ENCODE measurements around the gene STEAP4. TPM values are rescaled to one million over a fixed set of nuclear protein-coding genes. Genes with fewer than 3 reads are reported as not detected.

Gene STEAP4
- polyA plus RNA-seq, 2 of the 4 experiments (the other 2 are of a cell fraction): not detected

DNA sequence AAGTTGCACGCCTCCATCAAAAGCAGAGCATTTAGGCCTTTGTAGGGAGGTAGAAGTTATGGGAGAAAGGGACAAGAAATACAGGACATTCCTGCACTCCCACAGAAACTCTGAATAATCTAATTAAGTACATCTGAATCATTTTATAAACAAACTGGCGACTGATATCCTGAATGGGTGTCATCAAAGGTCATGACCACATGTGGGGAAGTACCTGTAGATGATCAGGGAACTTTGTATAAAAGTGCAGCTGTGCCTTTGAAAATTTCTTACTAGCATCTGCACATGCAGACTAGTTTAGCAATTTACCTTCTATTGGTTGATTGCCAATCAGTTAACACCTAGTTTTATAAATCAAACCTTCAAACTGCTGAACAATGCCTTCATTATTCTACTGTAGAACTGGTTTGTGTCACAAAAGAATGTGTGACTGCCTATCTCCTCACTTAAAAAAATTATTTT, 17.1 kb downstream of the STEAP4 start:
- no peak overlapping the region for H3K27ac ChIP-seq
- POLR2A ChIA-PET: no interaction called here
- CTCF ChIA-PET: no interaction called here
- DNase-seq (ENCODE audit: low read depth in 1 of 2, low spot score in 1 of 2) (no peak), ATAC-seq (no peak), FAIRE-seq (no peak)
- no peak overlapping the region for H3K4me3 ChIP-seq
- no peak for TF ChIP-seq RFX5 (IDR thresholded peaks at IDR 0.05)
- no peak for TF ChIP-seq MAZ (IDR thresholded peaks at IDR 0.05; ENCODE audit: borderline replicate concordance, low read depth, low read length)
- no peak for TF ChIP-seq CBX8 (IDR thresholded peaks at IDR 0.05)
- no peak for TF ChIP-seq SREBF2 (IDR thresholded peaks at IDR 0.05)
- no peak for TF ChIP-seq HOXA7 (CRISPR knock-in tag; IDR thresholded peaks at IDR 0.05)
- no peak for TF ChIP-seq RNF2 (IDR thresholded peaks at IDR 0.05; ENCODE audit: borderline replicate concordance, low read depth)
- TF ChIP-seq SMC3 (IDR thresholded peaks at IDR 0.05): no peak
- no peaks in the 10 kb centered on the region for H3K9me3 ChIP-seq
- no peak overlapping the region for H3K4me2 ChIP-seq
- WGBS (ENCODE audit: missing lambda C conversion rate): 37% methylated on average over 2 of the region's 2 CpGs
- no peaks in the 10 kb centered on the region for H3K4me1 ChIP-seq

DNA sequence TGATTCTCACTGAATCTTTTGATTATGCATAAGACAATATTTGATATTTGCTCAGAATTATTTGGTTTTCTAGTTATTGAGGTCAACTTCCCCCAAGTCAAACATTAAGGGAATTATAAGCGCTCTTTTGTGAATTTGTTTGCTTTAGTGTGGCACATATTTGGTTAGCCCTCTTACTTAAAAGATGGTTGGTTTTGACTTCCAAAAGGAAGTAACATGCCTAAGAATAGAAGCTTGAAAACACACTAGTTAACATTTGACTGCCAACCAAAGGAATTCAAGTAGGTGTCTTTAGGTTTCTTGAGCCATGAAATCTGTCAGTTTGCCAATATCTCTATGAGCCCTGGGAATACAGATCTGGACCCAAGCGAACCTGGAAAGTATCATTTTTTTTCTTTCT, 24.9 kb downstream of the STEAP4 start:
- H3K4me3 ChIP-seq: no peak overlapping the region
- H3K4me2 ChIP-seq: no peak overlapping the region
- ATAC-seq: no peak
- H3K27ac ChIP-seq: no peak overlapping the region
- ChIA-PET CTCF (interaction anchor here (0.6 kb wide), 1 partner anchor 167 kb away, joined by 3 read pairs; no protein-coding TSS in a partner anchor), POLR2A (no interaction called here)
- WGBS (ENCODE audit: missing lambda C conversion rate): 5% methylated on average over 2 of the region's 2 CpGs
- TF ChIP-seq SMC3 (IDR thresholded peaks at IDR 0.05): no peak
- no peak for TF ChIP-seq RNF2 (IDR thresholded peaks at IDR 0.05; ENCODE audit: borderline replicate concordance, low read depth)
- no peak for TF ChIP-seq CHD4 (IDR thresholded peaks at IDR 0.05; ENCODE audit: borderline replicate concordance)
- no peak for TF ChIP-seq ZC3H11A (IDR thresholded peaks at IDR 0.05)
- TF ChIP-seq TFCP2L1 (CRISPR knock-in tag; IDR thresholded peaks at IDR 0.05): no peak
- TF ChIP-seq, protein P1, sequence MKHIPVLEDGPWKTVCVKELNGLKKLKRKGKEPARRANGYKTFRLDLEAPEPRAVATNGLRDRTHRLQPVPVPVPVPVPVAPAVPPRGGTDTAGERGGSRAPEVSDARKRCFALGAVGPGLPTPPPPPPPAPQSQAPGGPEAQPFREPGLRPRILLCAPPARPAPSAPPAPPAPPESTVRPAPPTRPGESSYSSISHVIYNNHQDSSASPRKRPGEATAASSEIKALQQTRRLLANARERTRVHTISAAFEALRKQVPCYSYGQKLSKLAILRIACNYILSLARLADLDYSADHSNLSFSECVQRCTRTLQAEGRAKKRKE (CRISPR knock-in tag; IDR thresholded peaks at IDR 0.05; ENCODE audit: low read depth): no peak
- no peak for TF ChIP-seq TP53 (CRISPR knock-in tag; IDR thresholded peaks at IDR 0.05)
- TF ChIP-seq RFX5 (IDR thresholded peaks at IDR 0.05): no peak
- TF ChIP-seq HOXB13 (CRISPR knock-in tag; IDR thresholded peaks at IDR 0.05; ENCODE audit: low read depth): no peak
- TF ChIP-seq EHMT2 (IDR thresholded peaks at IDR 0.05; ENCODE audit: low read depth): no peak
- TF ChIP-seq, protein P2, sequence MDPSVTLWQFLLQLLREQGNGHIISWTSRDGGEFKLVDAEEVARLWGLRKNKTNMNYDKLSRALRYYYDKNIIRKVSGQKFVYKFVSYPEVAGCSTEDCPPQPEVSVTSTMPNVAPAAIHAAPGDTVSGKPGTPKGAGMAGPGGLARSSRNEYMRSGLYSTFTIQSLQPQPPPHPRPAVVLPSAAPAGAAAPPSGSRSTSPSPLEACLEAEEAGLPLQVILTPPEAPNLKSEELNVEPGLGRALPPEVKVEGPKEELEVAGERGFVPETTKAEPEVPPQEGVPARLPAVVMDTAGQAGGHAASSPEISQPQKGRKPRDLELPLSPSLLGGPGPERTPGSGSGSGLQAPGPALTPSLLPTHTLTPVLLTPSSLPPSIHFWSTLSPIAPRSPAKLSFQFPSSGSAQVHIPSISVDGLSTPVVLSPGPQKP (IDR thresholded peaks at IDR 0.05; ENCODE audit: low read depth, low read length): no peak
- DNase-seq (ENCODE audit: low read depth in 1 of 2, low spot score in 1 of 2): no peak
- no peaks in the 10 kb centered on the region for H3K9me3 ChIP-seq
- H3K4me1 ChIP-seq: no peaks in the 10 kb centered on the region
- no peak for FAIRE-seq

DNA sequence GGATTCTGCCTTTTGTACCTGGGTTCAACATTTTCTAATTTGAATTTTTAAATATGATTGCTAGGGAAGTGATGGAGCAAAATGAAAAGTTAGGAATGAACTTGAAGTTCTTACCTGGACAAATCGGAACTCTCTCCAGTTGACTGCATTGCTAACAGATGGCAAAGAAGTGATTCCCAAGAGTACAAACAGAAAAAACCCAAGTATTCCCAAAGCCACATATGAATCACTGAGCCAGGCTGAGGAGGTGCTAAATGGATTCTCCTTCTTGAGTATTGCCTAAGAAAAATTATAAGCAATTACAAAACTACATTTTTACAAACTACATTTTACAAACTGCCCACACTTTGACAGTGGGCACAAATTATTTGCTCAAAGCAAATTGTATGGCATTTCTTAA, 25.9 kb downstream of the STEAP4 start:
- WGBS (ENCODE audit: missing lambda C conversion rate): 54% methylated on average over 1 of the region's 1 CpG
- H3K27ac ChIP-seq: no peak overlapping the region
- POLR2A ChIA-PET: no interaction called here

More for the DNA sequence above, 25.9 kb downstream of the STEAP4 start:
- CTCF ChIA-PET: no interaction called here
- no peak for ATAC-seq
- Histone ChIP-seq H3K9me3 (no peaks in the 10 kb centered on the region), H3K4me2 (no peak overlapping the region), H3K4me3 (no peak overlapping the region), H3K4me1 (no peaks in the 10 kb centered on the region)
- no peak for FAIRE-seq
- DNase-seq (ENCODE audit: low read depth in 1 of 2, low spot score in 1 of 2): no peak
- TF ChIP-seq ZFP36 (IDR thresholded peaks at IDR 0.05; ENCODE audit: borderline replicate concordance, partially characterized antibody) (no peak), HOXA7 (CRISPR knock-in tag; IDR thresholded peaks at IDR 0.05) (no peak), NPAS2 (CRISPR knock-in tag; IDR thresholded peaks at IDR 0.05; ENCODE audit: borderline replicate concordance) (no peak), SREBF2 (IDR thresholded peaks at IDR 0.05) (no peak), HEYL (CRISPR knock-in tag; IDR thresholded peaks at IDR 0.05) (no peak), JUNB (IDR thresholded peaks at IDR 0.05) (no peak), HOXB13 (CRISPR knock-in tag; IDR thresholded peaks at IDR 0.05; ENCODE audit: low read depth) (no peak), CHD4 (IDR thresholded peaks at IDR 0.05; ENCODE audit: borderline replicate concordance) (no peak), FOSL2 (IDR thresholded peaks at IDR 0.05) (no peak), FOSL2 (CRISPR knock-in tag; IDR thresholded peaks at IDR 0.05) (no peak), ZSCAN20 (CRISPR knock-in tag; IDR thresholded peaks at IDR 0.05) (no peak)
- TF ChIP-seq, protein P3, sequence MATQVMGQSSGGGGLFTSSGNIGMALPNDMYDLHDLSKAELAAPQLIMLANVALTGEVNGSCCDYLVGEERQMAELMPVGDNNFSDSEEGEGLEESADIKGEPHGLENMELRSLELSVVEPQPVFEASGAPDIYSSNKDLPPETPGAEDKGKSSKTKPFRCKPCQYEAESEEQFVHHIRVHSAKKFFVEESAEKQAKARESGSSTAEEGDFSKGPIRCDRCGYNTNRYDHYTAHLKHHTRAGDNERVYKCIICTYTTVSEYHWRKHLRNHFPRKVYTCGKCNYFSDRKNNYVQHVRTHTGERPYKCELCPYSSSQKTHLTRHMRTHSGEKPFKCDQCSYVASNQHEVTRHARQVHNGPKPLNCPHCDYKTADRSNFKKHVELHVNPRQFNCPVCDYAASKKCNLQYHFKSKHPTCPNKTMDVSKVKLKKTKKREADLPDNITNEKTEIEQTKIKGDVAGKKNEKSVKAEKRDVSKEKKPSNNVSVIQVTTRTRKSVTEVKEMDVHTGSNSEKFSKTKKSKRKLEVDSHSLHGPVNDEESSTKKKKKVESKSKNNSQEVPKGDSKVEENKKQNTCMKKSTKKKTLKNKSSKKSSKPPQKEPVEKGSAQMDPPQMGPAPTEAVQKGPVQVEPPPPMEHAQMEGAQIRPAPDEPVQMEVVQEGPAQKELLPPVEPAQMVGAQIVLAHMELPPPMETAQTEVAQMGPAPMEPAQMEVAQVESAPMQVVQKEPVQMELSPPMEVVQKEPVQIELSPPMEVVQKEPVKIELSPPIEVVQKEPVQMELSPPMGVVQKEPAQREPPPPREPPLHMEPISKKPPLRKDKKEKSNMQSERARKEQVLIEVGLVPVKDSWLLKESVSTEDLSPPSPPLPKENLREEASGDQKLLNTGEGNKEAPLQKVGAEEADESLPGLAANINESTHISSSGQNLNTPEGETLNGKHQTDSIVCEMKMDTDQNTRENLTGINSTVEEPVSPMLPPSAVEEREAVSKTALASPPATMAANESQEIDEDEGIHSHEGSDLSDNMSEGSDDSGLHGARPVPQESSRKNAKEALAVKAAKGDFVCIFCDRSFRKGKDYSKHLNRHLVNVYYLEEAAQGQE (IDR thresholded peaks at IDR 0.05): no peak
- TF ChIP-seq, protein P4, sequence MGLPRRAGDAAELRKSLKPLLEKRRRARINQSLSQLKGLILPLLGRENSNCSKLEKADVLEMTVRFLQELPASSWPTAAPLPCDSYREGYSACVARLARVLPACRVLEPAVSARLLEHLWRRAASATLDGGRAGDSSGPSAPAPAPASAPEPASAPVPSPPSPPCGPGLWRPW (IDR thresholded peaks at IDR 0.05): no peak
- TF ChIP-seq, protein P5, sequence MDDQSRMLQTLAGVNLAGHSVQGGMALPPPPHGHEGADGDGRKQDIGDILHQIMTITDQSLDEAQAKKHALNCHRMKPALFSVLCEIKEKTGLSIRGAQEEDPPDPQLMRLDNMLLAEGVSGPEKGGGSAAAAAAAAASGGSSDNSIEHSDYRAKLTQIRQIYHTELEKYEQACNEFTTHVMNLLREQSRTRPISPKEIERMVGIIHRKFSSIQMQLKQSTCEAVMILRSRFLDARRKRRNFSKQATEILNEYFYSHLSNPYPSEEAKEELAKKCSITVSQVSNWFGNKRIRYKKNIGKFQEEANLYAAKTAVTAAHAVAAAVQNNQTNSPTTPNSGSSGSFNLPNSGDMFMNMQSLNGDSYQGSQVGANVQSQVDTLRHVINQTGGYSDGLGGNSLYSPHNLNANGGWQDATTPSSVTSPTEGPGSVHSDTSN (IDR thresholded peaks at IDR 0.05): no peak

Measured in A549 (cell line).